ENCODE measurements around the gene NFIC.
A peak's percentile ranks its signal among the peaks of the same experiment; 100 is the strongest.

The NFIC gene

DNA sequence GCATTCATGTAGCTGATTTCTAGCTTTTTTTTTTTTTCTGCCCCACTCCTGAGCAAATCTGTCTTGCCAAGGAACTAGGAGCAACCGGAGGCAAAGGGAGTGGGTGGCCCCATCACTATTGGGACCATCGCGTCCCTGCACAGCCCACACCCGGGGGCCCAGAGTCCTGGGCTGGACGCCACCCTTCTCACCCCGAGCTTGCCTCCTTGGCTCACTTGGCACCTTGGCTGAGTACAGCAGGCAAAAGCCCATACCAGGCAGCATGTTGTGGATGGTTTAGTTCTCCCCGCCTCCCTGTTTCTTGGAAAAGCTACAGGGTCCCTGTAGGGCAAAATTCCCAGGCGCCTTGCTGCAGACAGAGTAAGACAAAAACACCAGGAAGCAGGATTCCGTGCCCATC is 100.3 kb downstream of the NFIC start:
- H3K4me3 ChIP-seq (ENCODE audit: low read length in 2 of 2): peak overlapping the region in 1 of 2 donors; percentile 35
- peak overlapping the region; percentile 77 for H3K27ac ChIP-seq (ENCODE audit: low read length)

DNA sequence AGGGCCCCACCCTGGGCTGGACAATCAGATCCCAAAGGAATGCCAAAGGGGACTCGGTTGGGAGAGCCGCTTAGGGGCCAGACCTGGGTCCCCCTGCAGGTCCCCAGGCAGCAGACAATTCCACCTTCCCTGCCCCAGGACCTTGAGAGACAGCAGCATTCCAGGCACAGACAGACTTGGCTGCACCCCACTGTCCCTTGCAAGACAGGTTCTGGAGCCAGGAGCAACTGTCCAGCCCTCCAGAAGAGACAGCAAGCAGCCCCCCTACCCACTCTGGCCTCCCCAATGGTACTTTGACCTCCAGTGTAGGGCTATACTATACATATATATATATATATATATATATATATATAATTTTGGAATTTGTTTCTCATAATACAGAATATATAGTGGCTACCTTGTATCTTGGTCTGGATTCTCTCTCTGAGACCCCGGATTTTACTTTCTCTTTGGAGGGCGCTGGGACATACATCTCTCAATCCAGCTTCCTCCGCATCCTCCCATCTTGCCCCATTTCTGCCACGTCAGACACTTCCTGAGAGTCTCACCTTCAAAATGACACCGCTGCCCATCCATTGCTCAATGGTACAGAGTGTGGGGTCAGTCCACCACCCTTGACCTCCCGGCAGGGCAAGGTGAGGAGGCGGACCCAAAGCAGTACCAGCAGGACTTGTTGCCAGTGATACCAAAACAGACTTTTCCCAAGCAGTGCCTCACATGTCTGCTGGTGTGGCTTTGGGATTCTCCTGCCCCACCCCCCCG is 101.2 kb downstream of the NFIC start:
- peaks cover 44% of the 10 kb centered on the region for H3K4me1 ChIP-seq (ENCODE audit: control insufficient read depth, insufficient read depth, low read length)
- no peak overlapping the region for H3K4me3 ChIP-seq (ENCODE audit: low read length in 2 of 2)
- no peaks in the 10 kb centered on the region for H3K27me3 ChIP-seq (ENCODE audit: control insufficient read depth in 1 of 2, insufficient read depth in 2 of 2, low read length in 2 of 2)
- no peak overlapping the region for H3K9ac ChIP-seq (ENCODE audit: low read length in 2 of 2)
- peak overlapping the region; percentile 41 for H3K27ac ChIP-seq (ENCODE audit: low read length)
- no peaks in the 10 kb centered on the region for H3K9me3 ChIP-seq (ENCODE audit: control insufficient read depth in 2 of 2, low read length in 2 of 2)
- peaks cover 0 to 1% of the 10 kb centered on the region in 2 donors for H3K36me3 ChIP-seq (ENCODE audit: control insufficient read depth in 2 of 2, insufficient read depth in 2 of 2, low read length in 2 of 2)

More for the DNA sequence above, 100.3 kb downstream of the NFIC start:
- H3K9ac ChIP-seq (ENCODE audit: low read length in 2 of 2): no peak overlapping the region
- no peaks in the 10 kb centered on the region for H3K9me3 ChIP-seq (ENCODE audit: control insufficient read depth in 2 of 2, low read length in 2 of 2)
- no peaks in the 10 kb centered on the region for H3K27me3 ChIP-seq (ENCODE audit: control insufficient read depth in 1 of 2, insufficient read depth in 2 of 2, low read length in 2 of 2)
- peaks cover 35% of the 10 kb centered on the region for H3K4me1 ChIP-seq (ENCODE audit: control insufficient read depth, insufficient read depth, low read length)
- peaks cover 0 to 4% of the 10 kb centered on the region in 2 donors for H3K36me3 ChIP-seq (ENCODE audit: control insufficient read depth in 2 of 2, insufficient read depth in 2 of 2, low read length in 2 of 2)

DNA sequence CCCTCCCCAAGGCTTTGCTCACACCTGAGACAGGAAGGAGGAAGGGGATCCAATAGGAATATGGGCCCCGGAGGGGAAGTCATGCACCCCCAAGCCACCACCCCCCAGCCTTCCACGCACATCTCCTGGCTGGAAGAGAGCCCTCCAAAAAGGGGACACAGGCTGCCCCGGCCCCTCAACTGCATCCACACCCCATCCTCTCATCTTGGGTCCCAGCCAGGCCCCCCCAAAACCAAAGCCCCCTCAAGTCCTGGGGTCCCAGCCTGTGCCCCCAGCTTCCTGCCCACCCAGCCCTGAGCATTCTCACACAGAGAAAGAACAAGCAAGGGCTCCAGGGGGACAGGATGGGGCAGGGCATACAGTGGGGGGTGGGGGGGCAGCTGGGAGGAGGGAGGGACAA is 101.8 kb downstream of the NFIC start:
- Histone ChIP-seq H3K4me3 (ENCODE audit: low read length in 2 of 2) (no peak overlapping the region), H3K27ac (ENCODE audit: low read length) (no peak overlapping the region), H3K9ac (ENCODE audit: low read length in 2 of 2) (no peak overlapping the region), H3K9me3 (ENCODE audit: control insufficient read depth in 2 of 2, low read length in 2 of 2) (no peaks in the 10 kb centered on the region), H3K4me1 (ENCODE audit: control insufficient read depth, insufficient read depth, low read length) (peaks cover 42% of the 10 kb centered on the region), H3K36me3 (ENCODE audit: control insufficient read depth in 2 of 2, insufficient read depth in 2 of 2, low read length in 2 of 2) (no peaks in the 10 kb centered on the region), H3K27me3 (ENCODE audit: control insufficient read depth in 1 of 2, insufficient read depth in 2 of 2, low read length in 2 of 2) (no peaks in the 10 kb centered on the region)

DNA sequence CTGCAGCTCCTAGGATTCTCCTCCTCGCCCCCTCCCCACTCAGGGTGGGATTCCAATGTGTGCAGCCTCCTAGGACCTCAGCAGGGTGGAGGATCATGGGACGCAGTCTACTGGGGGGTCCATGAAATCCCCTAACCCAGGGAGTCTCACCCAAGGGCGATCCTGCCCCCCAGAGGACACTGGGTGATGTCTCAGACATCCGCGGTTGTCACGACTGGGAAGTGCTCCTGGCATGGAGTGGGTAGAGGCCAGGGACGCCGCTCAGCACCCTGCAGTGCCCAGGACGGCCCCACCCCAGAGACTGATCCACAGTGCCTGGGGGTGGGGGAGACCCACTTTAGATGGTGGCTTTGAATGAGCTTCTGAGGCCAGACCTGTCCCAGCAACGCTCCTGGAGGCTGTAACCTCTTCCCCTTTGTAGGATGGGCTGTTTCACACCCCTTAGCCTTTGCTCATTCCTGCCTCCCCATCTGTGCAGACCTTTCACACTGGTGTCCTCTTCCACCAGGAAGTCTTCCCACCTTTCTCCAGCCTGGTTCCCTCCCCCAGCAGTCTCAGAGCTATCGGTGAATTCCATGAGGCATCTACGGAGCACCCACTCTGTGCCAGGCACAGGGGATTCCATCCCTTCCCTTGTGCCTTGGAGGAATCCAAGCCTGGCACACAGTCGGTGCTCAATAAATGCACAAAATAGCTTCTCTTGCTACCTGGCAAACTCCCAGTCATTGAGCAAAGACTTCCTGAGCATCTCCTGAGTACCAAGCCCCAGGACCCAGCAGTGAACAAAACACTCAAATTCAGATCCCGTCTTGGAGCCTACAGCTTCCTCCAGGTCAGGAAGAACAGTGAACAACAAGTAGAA is 103.5 kb downstream of the NFIC start:
- H3K9ac ChIP-seq (ENCODE audit: low read length in 2 of 2): peak overlapping the region in 1 of 2 donors; percentile 21
- no peaks in the 10 kb centered on the region for H3K9me3 ChIP-seq (ENCODE audit: control insufficient read depth in 2 of 2, low read length in 2 of 2)
- H3K4me3 ChIP-seq (ENCODE audit: low read length in 2 of 2): no peak overlapping the region
- H3K4me1 ChIP-seq (ENCODE audit: control insufficient read depth, insufficient read depth, low read length): peaks cover 36% of the 10 kb centered on the region
- H3K27ac ChIP-seq (ENCODE audit: low read length): no peak overlapping the region
- peaks cover 0 to 7% of the 10 kb centered on the region in 2 donors for H3K27me3 ChIP-seq (ENCODE audit: control insufficient read depth in 1 of 2, insufficient read depth in 2 of 2, low read length in 2 of 2)
- H3K36me3 ChIP-seq (ENCODE audit: control insufficient read depth in 2 of 2, insufficient read depth in 2 of 2, low read length in 2 of 2): no peaks in the 10 kb centered on the region

DNA sequence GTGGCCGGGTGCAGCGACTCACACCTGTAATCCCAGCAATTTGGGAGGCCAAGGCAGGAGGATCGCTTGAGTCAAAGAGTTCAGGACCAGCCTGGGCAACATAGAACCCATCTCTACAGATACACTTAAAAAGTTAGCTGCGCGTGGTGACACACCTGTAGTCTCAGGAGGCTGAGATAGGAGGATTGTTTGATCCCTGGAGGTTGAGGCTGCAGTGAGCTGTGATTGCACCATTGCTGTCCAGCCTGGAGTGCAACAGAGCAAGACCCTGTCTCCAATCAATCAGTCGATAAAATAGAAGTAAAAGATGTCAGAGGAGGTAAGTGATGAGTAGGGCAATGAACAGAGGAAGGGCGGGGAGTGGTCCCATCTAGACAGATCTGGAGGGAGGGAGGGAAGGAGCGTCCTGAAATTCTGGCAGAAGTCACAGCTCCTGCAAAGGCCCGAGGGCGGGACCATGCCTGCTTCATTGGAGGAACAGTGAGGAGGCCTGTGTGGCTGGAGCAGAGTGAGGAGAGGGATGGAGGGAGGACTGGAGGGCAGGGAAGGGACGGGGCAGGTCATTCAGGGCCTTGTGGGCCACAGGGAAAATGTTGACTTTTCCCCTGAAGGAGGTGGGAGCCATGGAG is 104.2 kb downstream of the NFIC start:
- H3K36me3 ChIP-seq (ENCODE audit: control insufficient read depth in 2 of 2, insufficient read depth in 2 of 2, low read length in 2 of 2): no peaks in the 10 kb centered on the region
- no peak overlapping the region for H3K4me3 ChIP-seq (ENCODE audit: low read length in 2 of 2)
- peaks cover 33% of the 10 kb centered on the region for H3K4me1 ChIP-seq (ENCODE audit: control insufficient read depth, insufficient read depth, low read length)
- no peak overlapping the region for H3K9ac ChIP-seq (ENCODE audit: low read length in 2 of 2)
- H3K27me3 ChIP-seq (ENCODE audit: control insufficient read depth in 1 of 2, insufficient read depth in 2 of 2, low read length in 2 of 2): peaks cover 0 to 12% of the 10 kb centered on the region in 2 donors
- H3K27ac ChIP-seq (ENCODE audit: low read length): no peak overlapping the region
- no peaks in the 10 kb centered on the region for H3K9me3 ChIP-seq (ENCODE audit: control insufficient read depth in 2 of 2, low read length in 2 of 2)

DNA sequence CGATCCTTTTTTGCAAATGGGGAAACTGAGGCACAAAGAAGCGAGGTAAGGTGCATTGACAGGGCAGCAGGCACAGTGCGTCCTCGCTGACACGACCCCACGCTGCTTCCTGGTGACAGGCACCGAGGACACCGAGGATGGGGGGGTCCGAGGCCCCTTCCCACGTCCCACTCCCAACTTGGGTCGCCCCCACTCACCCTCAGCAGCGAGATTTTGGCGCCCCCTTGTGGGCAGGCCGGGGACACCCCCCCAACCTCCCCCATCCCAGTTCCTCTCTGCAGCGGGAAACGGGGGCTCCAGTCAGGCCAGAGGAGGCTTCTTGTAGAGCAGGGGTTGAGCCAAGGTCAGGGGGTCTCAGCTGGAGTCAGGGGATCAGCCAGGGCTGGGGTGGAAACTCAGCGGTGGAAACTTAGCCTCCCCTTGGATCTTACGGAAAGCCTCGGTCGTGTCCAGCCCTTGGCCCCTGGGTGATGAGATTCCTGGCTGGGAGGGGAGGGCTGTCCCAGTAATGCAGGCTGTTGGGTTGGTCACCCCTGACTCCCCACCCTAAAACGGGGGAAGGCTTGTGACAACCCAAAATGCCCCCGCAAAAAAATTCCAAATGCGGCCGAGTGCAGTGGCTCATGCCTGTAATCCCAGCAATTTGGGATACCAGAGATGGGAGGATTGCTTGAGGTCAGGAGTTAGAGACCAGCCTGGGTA is 105.7 kb downstream of the NFIC start:
- Histone ChIP-seq H3K36me3 (ENCODE audit: control insufficient read depth in 2 of 2, insufficient read depth in 2 of 2, low read length in 2 of 2) (no peaks in the 10 kb centered on the region), H3K4me1 (ENCODE audit: control insufficient read depth, insufficient read depth, low read length) (peaks cover 19% of the 10 kb centered on the region), H3K9ac (ENCODE audit: low read length in 2 of 2) (no peak overlapping the region), H3K27me3 (ENCODE audit: control insufficient read depth in 1 of 2, insufficient read depth in 2 of 2, low read length in 2 of 2) (peaks cover 7 to 18% of the 10 kb centered on the region in 2 donors), H3K4me3 (ENCODE audit: low read length in 2 of 2) (peak overlapping the region in 1 of 2 donors; percentile 44), H3K9me3 (ENCODE audit: control insufficient read depth in 2 of 2, low read length in 2 of 2) (no peaks in the 10 kb centered on the region), H3K27ac (ENCODE audit: low read length) (no peak overlapping the region)

DNA sequence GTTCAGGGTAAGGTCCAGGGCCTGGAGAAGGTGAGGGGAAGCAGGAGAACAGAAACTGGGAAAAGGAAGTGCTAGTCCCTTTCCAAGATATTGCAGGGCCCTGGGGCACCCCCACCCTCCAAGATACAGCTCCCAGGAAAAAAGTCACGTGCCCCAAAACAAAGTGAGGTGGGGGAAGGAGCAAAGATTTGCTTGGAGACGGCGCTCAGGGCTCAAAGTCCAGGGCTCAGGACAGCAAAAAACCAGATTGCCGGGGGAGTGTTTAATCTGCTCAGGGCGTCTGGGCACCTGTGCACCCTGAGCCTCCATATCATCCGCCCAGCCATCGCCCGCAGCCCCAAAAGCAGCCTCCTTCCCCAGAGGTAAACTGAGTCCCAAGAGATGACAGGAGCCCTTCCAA is 107.6 kb downstream of the NFIC start:
- no peaks in the 10 kb centered on the region for H3K9me3 ChIP-seq (ENCODE audit: control insufficient read depth in 2 of 2, low read length in 2 of 2)
- no peak overlapping the region for H3K27ac ChIP-seq (ENCODE audit: low read length)
- no peak overlapping the region for H3K4me3 ChIP-seq (ENCODE audit: low read length in 2 of 2)
- H3K27me3 ChIP-seq (ENCODE audit: control insufficient read depth in 1 of 2, insufficient read depth in 2 of 2, low read length in 2 of 2): peaks cover 7 to 22% of the 10 kb centered on the region in 2 donors
- no peaks in the 10 kb centered on the region for H3K36me3 ChIP-seq (ENCODE audit: control insufficient read depth in 2 of 2, insufficient read depth in 2 of 2, low read length in 2 of 2)
- no peak overlapping the region for H3K9ac ChIP-seq (ENCODE audit: low read length in 2 of 2)
- H3K4me1 ChIP-seq (ENCODE audit: control insufficient read depth, insufficient read depth, low read length): peaks cover 15% of the 10 kb centered on the region

DNA sequence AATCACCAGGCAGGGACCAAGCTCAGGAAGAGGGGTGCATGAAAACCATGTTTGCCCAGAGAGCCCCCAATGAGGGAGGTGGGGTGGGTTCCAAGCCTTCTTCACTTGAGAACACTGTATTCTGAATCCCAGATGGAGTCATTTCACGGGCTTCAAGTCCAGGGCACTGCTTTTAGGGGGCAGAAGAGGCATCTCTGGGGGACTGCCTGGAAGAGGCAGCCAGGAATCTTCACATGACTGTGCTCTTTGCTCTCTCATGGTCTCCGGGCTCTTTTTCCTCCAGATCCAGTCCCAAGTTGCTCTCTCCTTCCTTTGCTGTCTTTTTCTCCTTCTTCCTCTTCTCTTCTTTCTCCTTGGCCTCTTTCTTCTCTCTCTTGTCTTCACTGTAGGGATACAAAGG is 108.2 kb downstream of the NFIC start:
- Histone ChIP-seq H3K9me3 (ENCODE audit: control insufficient read depth in 2 of 2, low read length in 2 of 2) (no peaks in the 10 kb centered on the region), H3K4me3 (ENCODE audit: low read length in 2 of 2) (no peak overlapping the region), H3K4me1 (ENCODE audit: control insufficient read depth, insufficient read depth, low read length) (peaks cover 13% of the 10 kb centered on the region), H3K9ac (ENCODE audit: low read length in 2 of 2) (no peak overlapping the region), H3K27me3 (ENCODE audit: control insufficient read depth in 1 of 2, insufficient read depth in 2 of 2, low read length in 2 of 2) (peaks cover 7 to 23% of the 10 kb centered on the region in 2 donors), H3K27ac (ENCODE audit: low read length) (no peak overlapping the region), H3K36me3 (ENCODE audit: control insufficient read depth in 2 of 2, insufficient read depth in 2 of 2, low read length in 2 of 2) (no peaks in the 10 kb centered on the region)

DNA sequence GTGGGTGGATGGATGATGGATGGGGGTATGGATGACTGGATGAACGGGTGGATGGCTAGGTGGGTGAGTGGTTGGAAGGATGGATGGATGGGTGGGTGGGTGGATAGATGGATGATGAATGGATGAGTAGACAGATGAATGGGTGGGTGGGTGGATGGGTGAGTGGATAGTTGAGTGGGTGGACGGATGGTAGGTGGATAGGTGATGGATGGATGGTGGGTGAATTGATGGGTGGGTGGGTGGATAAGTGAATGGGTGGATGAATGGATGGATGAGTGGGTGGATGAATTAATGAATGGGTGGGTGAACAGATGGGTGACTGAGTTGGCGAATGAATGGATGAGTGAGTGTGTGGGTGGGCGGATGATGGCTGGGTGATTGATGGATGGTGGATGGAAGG is 109.1 kb downstream of the NFIC start:
- peaks cover 13 to 23% of the 10 kb centered on the region in 2 donors for H3K27me3 ChIP-seq (ENCODE audit: control insufficient read depth in 1 of 2, insufficient read depth in 2 of 2, low read length in 2 of 2)
- no peak overlapping the region for H3K4me3 ChIP-seq (ENCODE audit: low read length in 2 of 2)
- no peaks in the 10 kb centered on the region for H3K9me3 ChIP-seq (ENCODE audit: control insufficient read depth in 2 of 2, low read length in 2 of 2)
- no peak overlapping the region for H3K27ac ChIP-seq (ENCODE audit: low read length)
- peaks cover 10% of the 10 kb centered on the region for H3K4me1 ChIP-seq (ENCODE audit: control insufficient read depth, insufficient read depth, low read length)
- no peak overlapping the region for H3K9ac ChIP-seq (ENCODE audit: low read length in 2 of 2)
- no peaks in the 10 kb centered on the region for H3K36me3 ChIP-seq (ENCODE audit: control insufficient read depth in 2 of 2, insufficient read depth in 2 of 2, low read length in 2 of 2)

DNA sequence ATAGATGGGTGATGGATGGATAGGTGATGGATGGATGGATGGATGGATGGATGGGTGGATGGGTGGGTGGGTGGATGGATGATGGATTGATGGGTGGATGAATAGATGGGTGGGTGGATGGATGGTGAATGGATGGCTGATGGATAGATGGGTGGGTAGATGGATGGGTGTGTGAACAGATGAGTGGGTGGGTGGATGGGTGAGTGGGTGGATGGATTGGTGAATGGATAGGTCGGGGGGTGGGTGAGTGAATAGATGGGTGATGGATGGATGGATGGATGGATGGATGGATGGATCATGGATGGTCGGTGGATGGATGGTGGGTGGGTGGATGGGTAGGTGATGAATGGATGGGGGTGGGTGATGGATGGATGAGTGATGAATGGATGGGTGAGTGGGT is 110.4 kb downstream of the NFIC start:
- Histone ChIP-seq H3K27me3 (ENCODE audit: control insufficient read depth in 1 of 2, insufficient read depth in 2 of 2, low read length in 2 of 2) (peaks cover 23 to 34% of the 10 kb centered on the region in 2 donors), H3K9ac (ENCODE audit: low read length in 2 of 2) (no peak overlapping the region), H3K9me3 (ENCODE audit: control insufficient read depth in 2 of 2, low read length in 2 of 2) (no peaks in the 10 kb centered on the region), H3K27ac (ENCODE audit: low read length) (no peak overlapping the region), H3K4me1 (ENCODE audit: control insufficient read depth, insufficient read depth, low read length) (peaks cover 11% of the 10 kb centered on the region), H3K4me3 (ENCODE audit: low read length in 2 of 2) (no peak overlapping the region), H3K36me3 (ENCODE audit: control insufficient read depth in 2 of 2, insufficient read depth in 2 of 2, low read length in 2 of 2) (no peaks in the 10 kb centered on the region)
